Osteoblast (primary cell): ENCODE results near the gene GALR2. TPM values are rescaled to one million over a fixed set of nuclear protein-coding genes. Genes with fewer than 3 reads are reported as not detected.

Experiments used
- DNase-seq: peaks from one replicate; pipeline ENCODE4 v3.0.0; 2011; ENCODE audit warnings: low spot score, mixed read lengths; ENCODE audit not compliant: insufficient read length; ENCODE audit errors: missing footprints
- H2AFZ ChIP-seq: 2 replicates; pipeline ENCODE4 v1.6.0; 2011; ENCODE audit warnings: mild to moderate bottlenecking, low read length
- H3K27ac ChIP-seq: 2 replicates; pipeline ENCODE4 v1.5.1; 2011; ENCODE audit warnings: mild to moderate bottlenecking, low read depth, low read length, moderate library complexity
- H3K27me3 ChIP-seq: 2 replicates; pipeline ENCODE4 v1.6.0; 2012; ENCODE audit warnings: mild to moderate bottlenecking, control low read depth, inconsistent platforms, low read length, moderate library complexity; ENCODE audit not compliant: insufficient read depth
- H3K36me3 ChIP-seq: 2 replicates; pipeline ENCODE4 v1.5.1; 2011; ENCODE audit warnings: mild to moderate bottlenecking, low read length, control low read depth, moderate library complexity; ENCODE audit not compliant: insufficient read depth
- H3K4me1 ChIP-seq: 2 replicates; pipeline ENCODE4 v1.5.1; 2011; ENCODE audit warnings: mild to moderate bottlenecking, low read length, control low read depth, moderate library complexity; ENCODE audit not compliant: insufficient read depth
- H3K4me2 ChIP-seq: 2 replicates; pipeline ENCODE4 v1.6.0; 2011; ENCODE audit warnings: mild to moderate bottlenecking, low read length; ENCODE audit not compliant: insufficient read depth
- H3K4me3 ChIP-seq: fragments of 200-600 bp; sonication (generic); 3 replicates; pipeline ENCODE4 v1.5.1; 2012; ENCODE audit warnings: mild to moderate bottlenecking, low read length, inconsistent platforms; ENCODE audit not compliant: insufficient read depth
- H3K79me2 ChIP-seq: 2 replicates; pipeline ENCODE4 v1.6.0; 2012; ENCODE audit warnings: mild to moderate bottlenecking, low read length, control low read depth, inconsistent platforms; ENCODE audit not compliant: insufficient read depth
- H3K9me3 ChIP-seq: 2 replicates; pipeline ENCODE4 v1.5.1; 2011; ENCODE audit warnings: low read depth, low read length, control low read depth
- H4K20me1 ChIP-seq: 2 replicates; pipeline ENCODE4 v1.6.0; 2012; ENCODE audit warnings: mild to moderate bottlenecking, low read length, control low read depth; ENCODE audit not compliant: insufficient read depth
- CTCF ChIP-seq: IDR thresholded peaks from 2 replicates; pipeline ENCODE4 v1.5.1; 2011; ENCODE audit warnings: mild to moderate bottlenecking, low read depth, low read length, moderate library complexity; ENCODE audit errors: extremely low read depth
- total RNA-seq: library from RNA; depleted of rRNA; stranded (reverse); fragments of >200 nt; gene quantifications from 2 replicates; pipeline ENCODE4 v1.2.3, GENCODE V29; 2012

GALR2 gene
- total RNA-seq, 1 donor, result not detected

- no peaks in the 10 kb centered on the region for H3K4me1 ChIP-seq
- peaks cover 8% of the 10 kb centered on the region for H3K79me2 ChIP-seq
- H4K20me1 ChIP-seq, result peaks cover 15% of the 10 kb centered on the region
- H3K4me2 ChIP-seq, result no peak overlapping the region
- TF ChIP-seq CTCF, result no peak
- H3K27me3 ChIP-seq, result no peaks in the 10 kb centered on the region
- no peak overlapping the region for H2AFZ ChIP-seq
- no peaks in the 10 kb centered on the region for H3K9me3 ChIP-seq
- no peak overlapping the region for H3K27ac ChIP-seq
- H3K36me3 ChIP-seq, result peaks cover 73% of the 10 kb centered on the region
- DNase-seq, result peak; percentile 83
- H3K4me3 ChIP-seq, result no peak overlapping the region
Observed at GRCh38 chr17:76088868-76089576, 14.4 kb downstream of the GALR2 start.

GRCh38 chr17:76089680-76090516 lies 15.3 kb downstream of the GALR2 start:
- H3K4me2 ChIP-seq, result no peak overlapping the region
- H3K4me1 ChIP-seq, result peaks cover 5% of the 10 kb centered on the region
- H4K20me1 ChIP-seq, result peaks cover 22% of the 10 kb centered on the region
- no peak overlapping the region for H2AFZ ChIP-seq
- no peak overlapping the region for H3K4me3 ChIP-seq
- TF ChIP-seq CTCF, result no peak
- no peak overlapping the region for H3K27ac ChIP-seq
- H3K36me3 ChIP-seq, result peaks cover 69% of the 10 kb centered on the region
- DNase-seq, result peak; percentile 35
- H3K9me3 ChIP-seq, result no peaks in the 10 kb centered on the region
- no peaks in the 10 kb centered on the region for H3K27me3 ChIP-seq
- peaks cover 8% of the 10 kb centered on the region for H3K79me2 ChIP-seq

GRCh38 chr17:76090517-76091129 lies 16.0 kb downstream of the GALR2 start:
- Histone ChIP-seq H2AFZ (no peak overlapping the region), H4K20me1 (peaks cover 22% of the 10 kb centered on the region)
- peak; percentile 36 for DNase-seq

More at GRCh38 chr17:76090517-76091129, 16.0 kb downstream of the GALR2 start:
- no peaks in the 10 kb centered on the region for H3K9me3 ChIP-seq
- H3K27me3 ChIP-seq, result no peaks in the 10 kb centered on the region
- peaks cover 5% of the 10 kb centered on the region for H3K4me1 ChIP-seq
- H3K4me2 ChIP-seq, result no peak overlapping the region
- H3K79me2 ChIP-seq, result peaks cover 8% of the 10 kb centered on the region
- H3K4me3 ChIP-seq, result no peak overlapping the region
- TF ChIP-seq CTCF, result no peak
- peaks cover 65% of the 10 kb centered on the region for H3K36me3 ChIP-seq
- H3K27ac ChIP-seq, result no peak overlapping the region
